Right lung (tissue), 10 donors: ENCODE data around the gene RAB3IL1. TPM values are rescaled to one million over a fixed set of nuclear protein-coding genes. Genes with fewer than 3 reads are reported as not detected.
"Not testable (repeated sequence)": the region's sequence is repeated elsewhere in the genome, so short reads cannot be mapped to it uniquely, and the experiment has no call there.

ENCODE experiments used
- DNase-seq, 2 donors: peaks; one replicate each; pipeline ENCODE4 v3.0.0-alpha.2; 2013
- long read RNA-seq, 8 donors: transcript quantifications; one replicate each; lab custom pipeline, GENCODE V29; 2026
- polyA plus RNA-seq, 5 donors: library from polyadenylated mRNA; unstranded; fragments of 120-200 nt; gene quantifications; one replicate each; pipeline versions ENCODE4 v1.2.1 to v1.2.3, GENCODE V29; 2013; ENCODE audit warnings: inconsistent platforms in 1 of 5, low replicate concordance in 1 of 5; ENCODE audit not compliant: insufficient read length in 5 of 5, insufficient read depth in 1 of 5

RAB3IL1 gene, protein sequence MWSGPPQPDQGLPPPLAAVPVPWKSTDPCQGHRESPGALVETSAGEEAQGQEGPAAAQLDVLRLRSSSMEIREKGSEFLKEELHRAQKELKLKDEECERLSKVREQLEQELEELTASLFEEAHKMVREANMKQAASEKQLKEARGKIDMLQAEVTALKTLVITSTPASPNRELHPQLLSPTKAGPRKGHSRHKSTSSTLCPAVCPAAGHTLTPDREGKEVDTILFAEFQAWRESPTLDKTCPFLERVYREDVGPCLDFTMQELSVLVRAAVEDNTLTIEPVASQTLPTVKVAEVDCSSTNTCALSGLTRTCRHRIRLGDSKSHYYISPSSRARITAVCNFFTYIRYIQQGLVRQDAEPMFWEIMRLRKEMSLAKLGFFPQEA
- polyA plus RNA-seq: 10 to 100 TPM in 3 of 5 donors, 1 to 10 TPM in 2; 7.4 to 20.2 (median 10.5) TPM
- long read RNA-seq, donor 1, partial matches to known transcripts: 9 of 10 reads
- long read RNA-seq, donor 1, other reads (novel, unspliced or antisense): 0 of 10 reads
- long read RNA-seq, donor 2, partial matches to known transcripts: 0 of 3 reads
- long read RNA-seq, donor 2, other reads (novel, unspliced or antisense): 0 of 3 reads
- long read RNA-seq, donor 3, partial matches to known transcripts: 0 of 2 reads
- long read RNA-seq, donor 3, other reads (novel, unspliced or antisense): 0 of 2 reads
- long read RNA-seq, donor 4, partial matches to known transcripts: 0 of 5 reads
- long read RNA-seq, donor 4, other reads (novel, unspliced or antisense): 0 of 5 reads
- long read RNA-seq, donor 5, partial matches to known transcripts: 0 of 2 reads
- long read RNA-seq, donor 5, other reads (novel, unspliced or antisense): 0 of 2 reads
- long read RNA-seq, donor 6, partial matches to known transcripts: 0 of 4 reads
- long read RNA-seq, donor 6, other reads (novel, unspliced or antisense): 0 of 4 reads
- long read RNA-seq, donor 7, partial matches to known transcripts: 0 of 2 reads
- long read RNA-seq, donor 7, other reads (novel, unspliced or antisense): 0 of 2 reads
- long read RNA-seq, donor 8: 0 reads

DNA sequence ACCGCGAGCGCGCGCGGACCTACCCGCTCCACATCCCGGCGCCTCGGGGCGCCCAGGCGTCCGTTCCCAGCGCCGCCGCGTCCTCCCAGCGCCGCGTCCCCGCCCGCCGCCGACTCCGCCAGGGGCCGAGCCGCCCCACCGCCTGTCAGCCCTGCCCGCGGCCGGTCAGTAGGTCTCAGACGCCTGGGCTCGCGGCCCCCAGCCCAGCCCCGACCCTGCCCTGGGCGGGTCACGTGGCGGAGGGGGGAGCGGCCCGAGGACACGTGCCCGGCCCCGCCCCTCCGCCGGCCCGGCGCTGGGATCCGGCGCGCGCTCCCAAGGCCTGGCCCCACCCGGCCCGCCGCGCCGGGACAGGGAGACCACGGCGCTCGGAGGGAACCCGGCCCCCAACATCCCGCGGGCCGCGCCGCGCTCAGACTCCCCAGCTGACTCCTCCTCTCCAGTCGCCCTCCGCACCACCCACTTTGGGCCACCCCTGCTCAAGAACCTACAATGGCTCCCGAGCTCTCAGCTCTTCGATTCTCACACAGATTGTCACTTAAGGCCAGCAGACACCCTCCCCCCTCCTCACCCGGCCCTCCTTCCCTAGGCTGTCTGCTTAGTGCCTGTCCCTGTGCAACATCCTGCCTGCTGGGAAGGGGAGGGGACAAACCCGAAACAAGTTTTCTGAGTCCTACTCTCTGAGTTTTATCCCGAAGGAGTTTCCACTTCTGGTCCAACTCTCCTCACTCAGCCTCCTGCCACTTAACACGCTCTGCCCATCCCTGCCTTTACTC, at the start of gene RAB3IL1:
RAB3IL1 (minus strand) TSS at position 233 of the 776 bp plus-strand sequence; CDS start at position 34, 199 bp downstream.
- peak; percentile 57 to 60 for DNase-seq

DNA sequence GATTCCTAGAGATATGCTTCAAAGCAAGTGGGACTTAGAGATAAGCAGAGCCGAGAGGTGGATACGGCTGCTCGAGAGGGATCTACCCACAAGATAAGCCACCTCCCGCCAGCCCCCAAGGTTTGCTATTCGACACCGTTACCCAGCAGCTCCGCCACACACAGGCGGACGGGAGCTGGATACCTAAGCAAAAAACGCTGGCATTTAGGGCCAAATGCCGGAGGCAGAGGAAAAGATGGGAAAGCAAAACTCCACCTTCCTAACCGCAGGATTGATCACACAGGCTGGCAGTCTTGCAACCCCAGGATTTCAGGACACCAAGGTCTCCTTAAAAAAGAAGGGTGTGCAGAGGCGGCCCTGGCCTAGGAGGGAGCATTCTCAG, 49.4 kb upstream of the RAB3IL1 start:
- no peak for DNase-seq

DNA sequence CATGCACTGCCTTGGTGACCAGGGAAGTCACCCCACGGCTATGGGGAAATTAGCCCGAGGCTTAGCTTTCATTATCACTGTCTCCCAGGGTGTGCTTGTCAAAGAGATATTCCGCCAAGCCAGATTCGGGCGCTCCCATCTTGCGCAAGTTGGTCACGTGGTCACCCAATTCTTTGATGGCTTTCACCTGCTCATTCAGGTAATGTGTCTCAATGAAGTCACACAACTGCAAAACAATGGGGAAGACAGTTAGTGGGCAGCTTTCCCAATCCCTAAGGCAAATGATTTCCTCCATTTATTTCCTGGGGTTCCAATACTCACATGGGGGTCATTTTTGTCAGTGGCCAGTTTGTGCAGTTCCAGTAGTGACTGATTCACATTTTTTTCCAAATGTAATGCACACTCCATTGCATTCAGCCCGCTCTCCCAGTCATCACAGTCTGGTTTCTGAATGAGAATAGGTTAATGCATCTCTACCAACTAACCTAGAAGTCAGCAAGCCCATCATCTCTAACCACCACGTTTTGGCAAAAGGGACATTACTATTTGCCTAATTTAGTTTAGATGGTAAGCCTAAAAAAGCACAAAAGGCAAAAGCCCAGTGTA, 47.4 kb upstream of the RAB3IL1 start:
- DNase-seq: not testable (repeated sequence)

DNA sequence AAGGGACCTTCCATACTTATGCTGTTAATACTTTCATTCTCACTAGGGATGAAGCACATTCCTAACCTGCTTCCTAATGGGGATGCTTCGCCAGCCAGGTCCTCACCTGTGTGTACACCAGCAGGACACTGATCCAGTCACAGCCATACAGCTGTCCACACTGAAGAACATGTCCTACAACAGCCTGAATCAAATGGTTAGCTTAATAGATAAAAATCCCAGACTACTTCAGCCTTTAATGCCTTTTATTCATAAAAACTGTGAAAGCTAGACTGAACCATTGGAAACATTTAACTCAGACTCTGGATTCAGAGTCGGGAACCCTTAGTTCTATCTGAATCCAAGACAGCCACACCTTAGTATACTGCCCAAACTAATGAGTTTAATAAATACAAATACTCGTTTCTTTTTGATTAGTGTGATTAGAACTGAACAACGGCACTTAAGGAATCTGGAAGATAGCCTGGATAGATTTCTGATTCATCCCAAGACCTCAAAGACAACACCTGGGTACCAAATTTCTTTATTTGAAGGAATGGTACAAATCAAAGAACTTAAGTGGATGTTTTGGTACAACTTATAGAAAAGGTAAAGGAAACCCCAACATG, 46.8 kb upstream of the RAB3IL1 start:
- DNase-seq: no peak

DNA sequence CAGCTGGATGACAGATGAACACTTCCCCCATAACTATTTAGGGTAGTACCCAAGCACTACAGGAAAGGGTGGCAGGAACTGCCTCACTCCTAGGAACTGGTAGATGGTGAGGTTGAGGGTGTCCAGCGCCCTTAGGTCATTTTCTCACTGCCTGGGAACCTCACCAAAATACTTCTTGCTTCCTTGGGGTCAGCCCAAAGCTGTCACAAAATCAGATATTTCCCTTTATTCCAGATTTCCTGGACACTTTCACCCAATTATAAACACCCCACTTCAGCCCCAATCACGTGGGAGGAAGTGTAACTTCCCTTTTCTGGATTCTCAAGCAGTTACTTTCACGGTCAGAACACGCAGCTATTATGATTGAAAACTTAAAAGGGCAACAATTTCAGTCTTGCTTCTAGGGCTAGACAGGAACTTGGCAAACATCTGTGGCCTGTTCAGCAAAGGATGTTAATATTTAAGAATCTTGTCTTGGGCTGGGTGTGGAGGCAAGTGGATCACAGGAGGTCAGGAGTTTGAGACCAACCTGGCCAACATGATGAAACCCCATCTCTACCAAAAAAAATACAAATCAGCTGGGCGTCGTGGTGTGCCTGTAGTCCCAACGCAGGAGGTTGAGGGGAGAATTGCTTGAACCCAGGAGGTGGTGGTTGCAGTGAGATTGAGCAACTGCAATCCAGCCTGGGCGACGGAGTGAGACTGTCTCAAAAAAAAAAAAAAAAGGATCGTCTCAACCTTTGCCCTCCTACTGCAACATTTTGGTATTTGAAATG, 46.1 kb upstream of the RAB3IL1 start:
- no peak for DNase-seq

DNA sequence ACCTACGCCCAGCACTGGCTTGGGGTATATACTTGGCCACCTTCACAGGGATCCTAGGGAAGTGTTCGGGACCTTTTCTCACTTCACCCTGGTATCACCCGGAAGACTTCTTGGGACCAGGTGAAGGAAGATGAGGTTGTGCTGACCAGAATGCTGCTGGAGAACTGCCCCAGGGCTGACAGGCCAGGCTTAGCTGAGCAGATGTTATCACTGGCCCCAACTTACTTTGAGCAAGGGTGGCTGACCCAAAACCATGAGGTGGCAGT, 45.6 kb upstream of the RAB3IL1 start:
- DNase-seq: no peak

DNA sequence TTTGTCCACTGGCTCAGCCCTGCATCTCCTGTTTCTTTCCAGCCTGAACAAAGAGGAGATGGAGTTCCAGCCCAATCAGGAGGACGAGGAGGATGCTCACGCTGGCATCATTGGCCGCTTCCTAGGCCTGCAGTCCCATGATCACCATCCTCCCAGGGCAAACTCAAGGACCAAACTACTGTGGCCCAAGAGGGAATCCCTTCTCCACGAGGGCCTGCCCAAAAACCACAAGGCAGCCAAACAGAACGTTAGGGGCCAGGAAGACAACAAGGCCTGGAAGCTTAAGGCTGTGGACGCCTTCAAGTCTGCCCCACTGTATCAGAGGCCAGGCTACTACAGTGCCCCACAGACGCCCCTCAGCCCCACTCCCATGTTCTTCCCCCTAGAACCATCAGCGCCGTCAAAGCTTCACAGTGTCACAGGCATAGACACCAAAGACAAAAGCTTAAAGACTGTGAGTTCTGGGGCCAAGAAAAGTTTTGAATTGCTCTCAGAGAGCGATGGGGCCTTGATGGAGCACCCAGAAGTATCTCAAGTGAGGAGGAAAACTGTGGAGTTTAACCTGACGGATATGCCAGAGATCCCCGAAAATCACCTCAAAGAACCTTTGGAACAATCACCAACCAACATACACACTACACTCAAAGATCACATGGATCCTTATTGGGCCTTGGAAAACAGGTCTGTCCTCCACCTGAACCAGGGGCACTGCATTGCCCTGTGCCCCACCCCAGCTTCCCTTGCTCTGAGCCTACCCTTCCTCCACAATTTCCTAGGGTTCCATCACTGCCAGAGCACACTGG, 45.0 kb upstream of the RAB3IL1 start:
- DNase-seq: no peak

DNA sequence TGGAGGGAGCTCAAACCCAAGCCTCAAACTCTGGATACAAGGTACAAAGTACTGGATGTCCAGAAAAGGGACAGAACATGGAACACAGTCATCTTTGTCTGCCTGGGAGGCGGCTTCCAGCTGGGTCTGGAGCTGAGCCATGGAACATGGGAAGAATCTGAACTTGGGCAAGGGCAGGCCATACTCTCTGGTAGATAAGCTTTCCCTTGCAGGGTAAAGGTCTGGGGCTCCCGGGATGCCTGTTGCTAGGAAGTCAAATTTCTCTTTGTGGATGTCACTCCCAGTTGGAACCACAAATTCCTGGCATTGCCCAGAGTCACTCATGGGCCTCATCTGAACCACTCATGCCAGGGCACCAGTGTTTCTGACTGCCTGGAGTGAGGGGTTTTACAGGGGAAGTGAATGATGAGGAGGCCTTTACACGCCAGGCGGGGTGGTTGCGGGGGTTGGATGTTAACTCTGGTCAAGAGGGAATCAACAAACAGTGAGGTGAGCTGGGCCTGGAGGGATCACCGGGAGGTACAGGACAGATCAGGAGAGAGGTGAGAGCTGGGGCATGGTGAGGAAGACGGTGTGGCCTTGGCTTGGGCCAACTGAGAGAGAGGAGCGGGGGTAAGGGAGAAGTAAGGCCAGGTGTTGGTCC, 44.3 kb upstream of the RAB3IL1 start:
- no peak for DNase-seq

DNA sequence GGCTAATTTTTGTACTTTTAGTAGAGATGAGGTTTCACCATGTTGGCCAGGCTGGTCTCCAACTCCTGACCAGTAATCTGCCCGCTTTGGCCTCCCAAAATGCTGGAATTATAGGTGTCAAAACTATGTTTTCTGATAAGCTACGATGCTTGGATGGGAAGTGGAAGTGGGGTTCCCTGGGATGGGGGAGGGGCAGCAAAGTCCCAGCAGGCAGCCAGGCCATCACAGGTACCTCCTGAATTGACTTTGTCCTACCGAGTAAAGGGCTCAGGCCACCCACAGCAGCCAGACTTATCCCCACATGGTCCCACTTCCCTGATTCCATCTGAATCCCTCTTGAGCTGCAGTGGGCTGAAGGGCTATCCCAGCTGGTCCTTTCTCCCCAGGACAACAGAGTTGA, 43.2 kb upstream of the RAB3IL1 start:
- DNase-seq: no peak

DNA sequence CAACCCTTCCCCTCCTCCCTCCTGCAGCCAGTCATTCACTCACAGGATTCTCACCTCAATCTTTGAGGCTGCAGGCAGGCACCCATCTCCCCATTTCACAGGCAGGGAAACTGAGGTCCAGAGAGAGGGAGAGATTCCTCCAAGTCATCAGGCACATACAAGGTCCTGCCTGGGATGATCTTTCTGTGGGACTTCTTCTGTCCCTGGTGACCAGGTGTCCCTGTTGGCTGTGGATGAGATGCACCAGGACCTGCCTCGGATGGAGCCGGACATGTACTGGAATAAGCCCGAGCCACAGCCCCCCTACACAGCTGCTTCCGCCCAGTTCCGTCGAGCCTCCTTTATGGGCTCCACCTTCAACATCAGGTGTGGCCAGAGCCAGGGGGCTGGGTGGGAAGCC, 42.3 kb upstream of the RAB3IL1 start:
- DNase-seq: no peak

DNA sequence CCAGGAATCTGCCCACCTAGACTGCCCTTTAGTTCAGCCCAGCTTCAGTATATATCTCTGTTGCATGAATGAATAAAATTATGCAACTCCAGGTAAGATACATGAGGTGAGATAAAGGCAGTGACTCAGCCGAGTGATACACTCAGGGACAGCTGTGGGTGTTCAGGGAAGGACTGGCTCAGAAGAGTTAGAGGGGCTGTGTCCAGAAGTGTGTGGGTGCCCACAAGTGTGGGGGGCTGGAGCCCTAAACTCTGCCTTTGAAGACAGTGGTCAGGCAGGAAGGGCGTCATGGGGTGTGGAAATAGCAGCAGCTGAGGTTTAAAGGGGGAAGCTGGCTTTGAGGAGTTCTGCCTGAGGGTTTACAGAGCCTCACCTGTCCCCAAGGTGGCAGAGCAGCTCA, 41.7 kb upstream of the RAB3IL1 start:
- no peak for DNase-seq

DNA sequence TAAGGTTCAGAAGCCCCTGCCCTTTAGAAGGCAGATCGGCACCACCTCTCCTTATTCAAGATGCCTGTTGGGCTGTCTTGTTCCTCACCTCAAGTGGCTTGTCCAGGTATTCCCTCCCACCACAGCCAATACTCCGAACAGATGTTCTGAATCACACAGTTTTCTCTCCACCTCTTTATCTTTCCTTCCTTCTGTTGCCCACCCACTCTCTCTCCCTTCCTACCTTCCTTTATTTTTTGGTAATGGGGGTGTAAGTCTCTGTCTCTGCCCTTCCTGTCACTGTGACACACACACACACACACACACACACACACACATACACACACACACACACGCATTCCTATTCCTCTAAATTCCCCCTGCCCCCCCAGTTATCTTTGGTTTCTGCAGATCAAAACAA, 41.2 kb upstream of the RAB3IL1 start:
- DNase-seq: no peak

DNA sequence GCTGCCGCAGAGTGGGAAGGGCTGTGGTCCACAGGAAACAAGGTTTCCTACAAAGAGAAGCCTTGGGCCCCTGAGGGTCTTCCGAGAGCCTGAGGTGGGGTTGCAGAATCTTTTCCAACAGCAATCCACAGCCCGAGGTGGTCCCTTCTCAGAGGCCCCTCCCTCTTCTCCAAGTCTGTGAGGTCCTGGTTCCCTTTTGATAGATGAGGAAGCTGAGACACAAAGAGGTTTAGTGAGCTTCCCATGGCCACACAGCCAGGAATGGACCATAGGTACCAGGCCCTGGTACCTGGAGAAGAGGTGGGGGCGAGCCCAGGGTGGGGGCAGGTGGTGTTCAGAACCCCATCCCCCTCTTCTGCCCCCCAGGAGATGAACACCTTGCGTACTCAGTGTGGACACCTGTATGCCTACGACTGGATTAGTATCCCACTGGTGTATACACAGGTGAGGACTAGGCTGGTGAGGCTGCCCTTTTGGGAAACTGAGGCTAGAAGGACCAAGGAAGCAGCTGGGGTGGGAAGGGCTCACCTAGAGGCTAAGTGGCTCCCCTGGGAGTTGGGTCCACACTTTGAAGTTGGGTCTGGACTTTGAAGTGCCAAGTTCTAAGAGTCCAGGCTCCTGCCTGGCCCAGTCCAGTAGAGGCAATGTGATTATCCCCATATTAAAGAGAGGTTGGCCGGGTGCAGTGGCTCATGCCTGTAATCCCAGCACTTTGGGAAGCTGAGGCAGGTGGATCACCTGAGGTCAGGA, 39.8 kb upstream of the RAB3IL1 start:
- DNase-seq: no peak

DNA sequence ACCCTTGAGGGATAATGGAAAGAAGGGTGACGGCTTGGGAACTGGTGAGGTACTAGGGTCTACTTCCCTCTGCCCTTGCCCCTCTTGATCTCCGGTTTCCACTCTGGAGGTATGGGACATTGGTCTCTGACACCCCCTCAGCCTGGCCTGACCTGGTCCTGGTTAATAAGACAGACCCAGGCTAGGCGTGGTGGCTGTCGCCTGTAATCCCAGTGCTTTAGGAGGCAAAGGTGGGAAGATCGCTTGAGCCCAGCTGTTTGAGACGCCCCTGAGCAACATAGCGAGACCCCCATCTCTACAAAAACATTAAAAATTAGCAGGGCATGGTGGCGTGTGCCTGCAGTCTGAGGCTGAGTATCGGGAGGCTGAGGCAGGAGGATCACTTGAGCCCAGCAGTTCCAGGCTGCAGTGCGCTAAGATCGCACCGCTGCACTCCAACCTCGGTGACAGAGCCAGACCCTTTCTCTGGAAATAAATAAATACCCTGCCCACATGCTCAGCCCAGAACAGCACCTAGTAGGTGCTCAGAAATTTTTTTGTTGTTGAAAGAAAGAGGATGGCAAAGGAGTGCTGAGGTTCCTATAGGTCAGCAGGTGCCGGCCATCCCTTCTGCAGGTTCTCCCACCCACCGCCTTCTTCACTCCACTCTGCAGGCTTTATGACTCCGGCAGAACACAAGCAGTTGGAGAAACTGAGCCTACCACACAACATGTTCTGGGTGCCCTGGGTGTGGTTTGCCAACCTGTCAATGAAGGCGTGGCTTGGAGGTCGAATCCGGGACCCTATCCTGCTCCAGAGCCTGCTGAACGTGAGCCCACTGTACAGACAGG, 39.0 kb upstream of the RAB3IL1 start:
- DNase-seq: no peak

DNA sequence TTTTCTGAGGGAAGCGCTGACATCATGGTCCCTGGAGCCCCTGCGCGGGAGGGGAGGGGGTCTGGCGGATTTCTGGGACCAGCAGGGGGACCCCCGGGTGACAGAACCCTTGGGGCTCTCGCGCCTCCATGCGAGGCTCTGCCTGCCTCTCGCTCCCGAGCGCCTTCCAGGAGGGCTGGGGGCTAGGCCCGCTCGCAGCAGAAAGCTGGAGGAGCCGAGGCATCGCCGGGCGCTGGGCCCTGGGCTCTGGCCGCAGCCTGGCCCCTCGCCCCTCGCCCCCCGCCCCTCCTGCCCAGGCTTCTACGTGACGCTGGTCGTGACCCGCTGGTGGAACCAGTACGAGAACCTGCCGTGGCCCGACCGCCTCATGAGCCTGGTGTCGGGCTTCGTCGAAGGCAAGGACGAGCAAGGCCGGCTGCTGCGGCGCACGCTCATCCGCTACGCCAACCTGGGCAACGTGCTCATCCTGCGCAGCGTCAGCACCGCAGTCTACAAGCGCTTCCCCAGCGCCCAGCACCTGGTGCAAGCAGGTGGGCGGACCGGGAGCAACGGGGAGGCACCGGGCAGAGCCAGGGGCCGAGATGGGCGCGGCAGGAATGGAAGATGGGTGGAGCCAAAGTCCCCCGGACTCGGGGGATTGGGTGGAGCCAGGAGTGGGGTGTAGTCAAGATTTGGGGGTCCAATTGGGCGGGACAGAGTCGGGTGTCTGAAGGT, 38.2 kb upstream of the RAB3IL1 start:
- DNase-seq: peak in 1 of 2 donors; percentile 34

DNA sequence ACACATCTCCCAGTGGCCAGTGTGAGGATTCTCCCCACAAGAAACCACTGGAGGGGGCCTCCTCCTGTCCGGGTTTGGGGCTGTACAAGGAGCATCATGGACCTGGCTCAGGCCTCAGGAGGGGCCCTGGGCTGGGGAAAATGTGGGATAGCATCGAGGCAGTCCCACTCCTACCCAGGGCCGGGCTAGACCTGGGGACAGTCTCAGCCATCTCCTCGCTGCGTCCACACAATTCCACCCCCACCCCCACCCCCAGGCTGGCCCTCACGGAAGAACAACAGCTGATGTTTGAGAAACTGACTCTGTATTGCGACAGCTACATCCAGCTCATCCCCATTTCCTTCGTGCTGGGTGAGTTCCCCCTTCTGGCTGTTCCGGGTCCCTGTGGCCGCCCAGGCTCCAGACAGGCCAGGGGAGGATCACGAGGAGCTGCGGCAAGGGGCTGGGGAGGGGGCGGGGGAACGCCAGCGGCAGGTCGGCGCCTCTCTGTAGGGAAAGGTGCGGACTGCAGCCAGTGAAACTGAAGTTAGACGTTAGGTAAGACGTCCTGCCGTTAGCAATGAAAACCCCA, 37.6 kb upstream of the RAB3IL1 start:
- peak; percentile 77 to 81 for DNase-seq
